GM12872 (cell line): ENCODE data around the gene ANKRD12.

Experiments used
- TF ChIP-seq, protein P1 (sequence below): IDR thresholded peaks from 3 replicates; pipeline ENCODE4 v1.5.1; 2011; ENCODE audit warnings: low read depth, mild to moderate bottlenecking, low read length, moderate library complexity; ENCODE audit not compliant: insufficient read depth

The ANKRD12 gene

DNA sequence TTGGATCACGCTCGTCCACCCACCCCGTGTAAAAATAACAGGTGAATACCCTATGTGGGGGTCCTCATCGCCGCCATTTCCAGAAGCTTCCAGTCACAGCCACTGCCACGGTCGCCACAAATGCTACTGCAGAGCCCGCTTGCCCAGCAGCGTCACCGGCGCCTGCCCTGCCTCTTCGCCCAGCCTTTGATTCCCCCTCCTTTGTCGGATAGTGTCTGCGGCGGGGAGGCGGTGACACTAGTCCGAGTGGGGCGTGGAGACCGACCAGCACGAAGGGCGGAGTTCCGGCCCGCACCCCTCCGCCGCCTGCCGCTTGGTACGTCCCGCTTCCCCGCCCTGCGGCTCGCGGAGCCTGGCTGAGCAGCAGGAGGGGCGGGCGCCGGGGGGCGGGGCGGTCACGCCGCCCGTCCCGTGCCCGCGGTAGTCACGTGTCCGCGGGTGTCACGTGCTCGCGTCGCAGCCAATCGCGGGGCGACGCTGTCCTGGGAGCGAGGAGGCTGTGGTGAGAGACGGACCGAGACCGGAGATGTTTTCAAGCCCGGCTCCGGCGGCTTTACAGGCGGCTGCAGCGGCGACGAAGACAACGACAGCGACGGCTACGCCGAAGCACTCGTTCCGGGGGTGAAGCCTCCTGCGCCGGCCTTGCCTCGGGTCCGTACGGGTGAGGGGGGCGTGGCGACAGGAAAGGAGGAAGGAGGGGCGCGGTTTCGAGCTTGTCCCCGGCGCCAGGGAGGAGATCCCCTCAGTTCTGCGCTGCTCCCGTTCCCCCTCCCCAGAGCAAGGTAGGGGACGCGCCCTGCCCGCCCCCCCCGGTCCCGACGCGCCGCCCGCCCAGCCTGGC is at the start of gene ANKRD12:
Gene ANKRD12, plus strand, starts transcription at position 467 of the 841 bp plus-strand sequence. CDS start 45,652 bp downstream, outside the sequence.
- TF ChIP-seq, protein P1, sequence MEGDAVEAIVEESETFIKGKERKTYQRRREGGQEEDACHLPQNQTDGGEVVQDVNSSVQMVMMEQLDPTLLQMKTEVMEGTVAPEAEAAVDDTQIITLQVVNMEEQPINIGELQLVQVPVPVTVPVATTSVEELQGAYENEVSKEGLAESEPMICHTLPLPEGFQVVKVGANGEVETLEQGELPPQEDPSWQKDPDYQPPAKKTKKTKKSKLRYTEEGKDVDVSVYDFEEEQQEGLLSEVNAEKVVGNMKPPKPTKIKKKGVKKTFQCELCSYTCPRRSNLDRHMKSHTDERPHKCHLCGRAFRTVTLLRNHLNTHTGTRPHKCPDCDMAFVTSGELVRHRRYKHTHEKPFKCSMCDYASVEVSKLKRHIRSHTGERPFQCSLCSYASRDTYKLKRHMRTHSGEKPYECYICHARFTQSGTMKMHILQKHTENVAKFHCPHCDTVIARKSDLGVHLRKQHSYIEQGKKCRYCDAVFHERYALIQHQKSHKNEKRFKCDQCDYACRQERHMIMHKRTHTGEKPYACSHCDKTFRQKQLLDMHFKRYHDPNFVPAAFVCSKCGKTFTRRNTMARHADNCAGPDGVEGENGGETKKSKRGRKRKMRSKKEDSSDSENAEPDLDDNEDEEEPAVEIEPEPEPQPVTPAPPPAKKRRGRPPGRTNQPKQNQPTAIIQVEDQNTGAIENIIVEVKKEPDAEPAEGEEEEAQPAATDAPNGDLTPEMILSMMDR: no peak

DNA sequence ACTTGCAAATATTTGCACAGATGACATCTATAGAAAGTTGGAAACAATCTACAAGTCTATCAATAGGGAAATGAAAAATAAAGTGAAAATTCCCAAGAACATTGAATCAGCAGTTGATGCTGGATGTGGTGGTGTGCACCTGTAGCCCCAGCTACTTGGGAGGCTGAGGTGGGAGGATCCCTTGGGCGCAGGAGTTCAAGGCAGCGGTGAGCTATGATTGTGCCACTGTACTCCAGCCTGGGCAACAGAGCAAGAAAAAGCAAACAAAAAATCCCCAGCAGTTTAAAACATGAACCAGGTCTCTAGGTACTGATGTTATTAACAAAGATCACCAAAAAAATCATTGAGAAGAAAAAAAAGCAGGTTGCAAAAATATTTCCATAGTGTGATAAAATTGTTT is 49.4 kb upstream of the ANKRD12 start:
- TF ChIP-seq, protein P1: no peak

DNA sequence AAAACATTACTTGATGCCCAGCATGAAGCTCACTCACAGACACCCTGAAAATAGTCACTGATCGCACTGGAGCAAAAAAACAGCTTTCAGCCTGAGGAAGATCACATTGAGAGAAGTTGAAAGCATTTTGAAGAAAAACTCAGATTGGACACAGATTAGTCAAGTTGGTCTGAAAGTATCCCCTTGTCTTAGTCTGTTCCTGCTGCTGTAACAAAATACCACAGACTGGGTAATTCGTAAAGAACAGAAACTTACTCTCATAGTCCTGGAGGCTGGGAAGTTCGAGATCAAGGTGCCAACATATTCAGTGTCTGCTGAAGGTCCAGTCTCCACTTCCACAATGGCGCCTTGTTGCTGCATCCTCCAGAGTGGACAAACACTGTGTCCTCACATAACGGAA is 48.3 kb upstream of the ANKRD12 start:
- TF ChIP-seq, protein P1: no peak

DNA sequence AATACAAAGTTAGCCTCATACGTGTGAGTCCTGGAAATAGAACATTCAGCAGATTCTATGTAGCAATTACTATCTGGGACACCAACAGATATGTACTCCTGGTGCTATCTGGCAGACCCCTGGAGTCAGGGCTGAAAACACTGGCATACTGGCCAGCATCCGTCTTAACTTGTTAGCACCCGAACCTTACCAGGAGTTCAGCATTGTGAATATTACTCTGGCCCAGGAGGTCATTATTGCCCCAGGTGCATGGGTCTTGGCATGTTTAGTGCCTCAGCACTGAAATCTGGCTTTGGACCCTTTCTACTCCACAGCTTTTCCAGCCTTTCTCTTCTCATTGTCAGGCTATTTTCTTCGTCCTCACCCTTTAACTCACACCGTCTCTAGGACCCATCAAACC is 46.0 kb upstream of the ANKRD12 start:
- TF ChIP-seq, protein P1: no peak

DNA sequence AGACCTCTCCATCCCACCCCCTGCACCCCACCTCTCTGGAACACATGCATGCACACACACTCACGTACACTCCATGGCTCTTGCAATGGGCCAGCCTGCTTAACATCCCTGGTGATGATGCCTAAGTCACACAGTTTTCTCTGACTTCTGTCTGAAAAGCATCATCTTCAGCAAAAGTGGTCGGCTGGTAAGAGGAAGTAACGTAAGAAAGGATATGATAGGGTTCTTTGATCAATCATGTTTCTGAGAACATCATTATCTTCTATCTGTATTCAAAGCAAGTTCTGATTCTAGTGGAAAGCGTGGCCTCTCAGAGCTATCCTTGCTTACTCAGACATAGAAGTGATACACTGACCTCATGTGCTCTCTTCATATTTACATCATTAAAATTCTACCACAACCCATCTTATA is 45.5 kb upstream of the ANKRD12 start:
- TF ChIP-seq, protein P1: no peak

DNA sequence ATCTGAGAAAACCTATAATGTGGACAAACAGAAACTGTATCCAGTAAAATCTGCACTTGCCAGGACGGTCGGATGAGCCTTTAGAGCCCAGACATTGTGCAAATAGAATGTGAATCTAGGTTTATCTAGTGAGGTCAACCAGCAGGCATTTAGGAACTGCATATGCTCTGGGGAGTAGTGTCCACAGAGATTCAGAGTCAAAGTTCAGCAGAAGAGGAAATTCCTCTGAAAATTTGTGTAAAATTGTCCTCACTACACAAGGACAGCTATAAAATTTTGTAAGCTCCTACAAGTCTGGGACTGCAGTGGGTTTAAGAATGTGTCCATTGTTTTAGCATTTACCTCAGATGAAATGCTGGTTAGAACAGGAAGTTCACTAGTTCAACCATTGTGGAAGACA is 43.9 kb upstream of the ANKRD12 start:
- TF ChIP-seq, protein P1: no peak

DNA sequence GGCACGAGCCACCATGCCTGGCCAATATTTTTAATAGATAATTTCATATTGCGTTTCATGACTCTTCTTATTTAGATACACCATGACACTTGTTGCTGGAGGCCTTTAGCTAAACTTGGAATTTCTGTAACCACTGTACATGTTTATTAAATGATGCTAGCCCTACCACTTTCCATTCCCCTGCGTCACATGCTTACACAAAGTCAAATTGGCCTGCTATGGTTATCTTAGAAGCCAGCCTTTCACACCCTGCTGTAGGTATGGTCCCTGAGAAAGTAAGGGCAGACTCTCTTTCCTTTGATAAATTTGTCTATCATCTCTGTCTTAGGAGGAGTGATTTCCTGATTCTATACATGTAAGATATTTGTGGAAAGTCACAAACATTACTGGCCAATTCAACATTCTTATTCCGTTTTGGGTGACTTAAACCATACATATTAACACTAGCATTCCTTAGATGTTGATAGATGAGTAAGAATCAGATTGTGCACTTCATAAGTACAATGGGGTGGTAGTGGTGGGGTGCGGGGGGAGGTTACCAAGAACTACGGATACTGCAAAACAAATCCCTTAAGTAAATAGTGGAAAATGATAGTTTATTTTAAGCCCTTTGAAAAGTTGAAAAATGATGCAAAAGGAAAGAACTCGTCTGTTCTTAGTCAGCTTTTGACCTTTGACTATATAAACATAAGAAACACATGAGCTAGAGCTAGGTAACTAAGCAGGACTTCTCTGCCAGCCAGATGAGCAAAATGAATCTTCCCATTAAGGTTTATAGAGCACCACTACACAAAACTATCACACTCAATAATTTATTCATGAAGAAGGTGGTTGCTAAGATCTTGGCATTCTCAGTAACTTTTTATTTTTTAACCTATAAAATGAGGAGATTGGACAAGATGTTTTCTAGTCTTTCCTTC is 42.0 kb upstream of the ANKRD12 start:
- TF ChIP-seq, protein P1: no peak
